IPS-18c (cell line): ENCODE data around the gene PCDH15.
"Not testable (repeated sequence)": the region's sequence is repeated elsewhere in the genome, so short reads cannot be mapped to it uniquely, and the experiment has no call there.

ENCODE experiments used
- H3K4me3 ChIP-seq: 2 replicates; pipeline ENCODE4 v1.7.0; 2013; ENCODE audit warnings: low read depth, mild to moderate bottlenecking, low read length, moderate library complexity; ENCODE audit not compliant: insufficient read depth
- H3K9me3 ChIP-seq: one replicate; pipeline ENCODE4 v1.6.1; 2013; ENCODE audit warnings: mild to moderate bottlenecking, low read length, moderate library complexity; ENCODE audit not compliant: control insufficient read depth, insufficient read depth

PCDH15 gene

DNA sequence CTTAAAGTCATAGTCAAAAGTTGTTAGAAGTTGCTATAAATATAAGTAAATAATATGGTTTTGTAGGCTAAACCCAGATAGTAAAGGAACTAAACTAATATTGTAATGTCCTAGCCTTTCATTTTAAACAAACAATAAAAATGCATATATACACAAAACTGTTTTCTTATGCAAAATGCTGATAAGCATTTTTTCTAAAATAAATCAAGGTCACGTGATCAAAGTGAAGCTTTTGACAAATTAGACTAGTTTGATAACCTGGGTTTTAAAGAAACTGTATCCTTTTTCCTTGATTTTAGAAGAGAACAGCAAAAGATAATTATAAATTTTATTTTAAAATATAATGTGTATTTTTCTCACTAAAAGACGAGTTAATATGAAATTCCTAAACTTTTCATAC, 313.3 kb downstream of the PCDH15 start:
- no peaks in the 10 kb centered on the region for H3K9me3 ChIP-seq
- H3K4me3 ChIP-seq: no peak overlapping the region

DNA sequence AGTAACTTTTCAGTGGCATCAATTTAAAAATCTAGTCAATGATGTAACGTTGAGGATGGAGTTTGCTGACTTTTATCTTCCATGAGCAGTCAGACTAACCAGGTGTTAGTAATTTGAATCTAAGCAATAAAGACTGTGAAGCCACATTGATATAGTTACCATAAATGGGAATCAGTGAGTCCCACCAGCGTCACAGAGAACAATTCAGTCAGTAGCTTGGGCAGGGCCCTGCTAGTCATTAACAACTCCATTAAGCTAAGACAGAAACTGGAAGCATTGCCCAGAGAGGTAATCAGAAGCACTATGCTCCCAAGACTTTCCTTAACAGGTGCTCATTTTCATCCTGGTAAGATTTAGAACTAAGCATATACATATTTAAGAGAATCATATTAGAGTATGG, 315.1 kb downstream of the PCDH15 start:
- Histone ChIP-seq H3K4me3 (no peak overlapping the region), H3K9me3 (no peaks in the 10 kb centered on the region)

DNA sequence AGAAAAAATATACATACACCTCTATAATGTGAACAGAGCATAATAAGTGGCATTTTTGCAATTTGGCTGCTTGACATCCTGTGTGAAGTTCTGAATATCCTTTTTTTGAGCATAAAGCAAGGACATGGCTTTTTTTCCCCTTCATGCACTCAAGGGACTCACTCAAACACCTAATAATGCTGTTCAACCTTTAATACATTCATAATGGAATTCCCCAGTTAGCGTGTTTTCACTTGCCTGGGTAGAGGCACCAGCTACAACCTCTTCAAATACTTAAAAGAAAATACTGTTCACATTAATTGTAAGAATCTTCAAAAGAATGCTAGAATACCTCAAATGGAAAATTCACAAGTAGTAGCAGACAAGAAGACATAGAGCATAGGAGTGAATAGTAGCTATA, 316.8 kb downstream of the PCDH15 start:
- H3K4me3 ChIP-seq: no peak overlapping the region
- no peaks in the 10 kb centered on the region for H3K9me3 ChIP-seq

DNA sequence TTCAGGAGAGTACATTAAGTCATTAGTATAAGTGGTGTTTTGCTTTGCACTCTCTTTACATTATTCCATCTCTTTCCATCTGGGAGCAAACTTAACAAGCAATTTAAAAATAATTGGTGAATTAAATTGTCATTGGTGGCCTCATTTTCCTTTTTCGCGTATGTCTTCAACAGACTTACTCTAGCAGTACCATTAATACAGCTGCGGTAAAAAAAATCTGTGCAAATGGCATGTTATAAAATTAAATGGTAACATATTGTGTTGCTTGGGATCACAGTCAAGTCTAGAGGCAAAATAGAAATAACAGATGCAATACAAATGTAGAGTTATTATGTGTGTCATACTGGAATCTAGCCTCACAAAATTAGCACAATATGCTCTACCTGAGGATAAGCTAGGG, 322.4 kb downstream of the PCDH15 start:
- no peaks in the 10 kb centered on the region for H3K9me3 ChIP-seq
- H3K4me3 ChIP-seq: no peak overlapping the region

DNA sequence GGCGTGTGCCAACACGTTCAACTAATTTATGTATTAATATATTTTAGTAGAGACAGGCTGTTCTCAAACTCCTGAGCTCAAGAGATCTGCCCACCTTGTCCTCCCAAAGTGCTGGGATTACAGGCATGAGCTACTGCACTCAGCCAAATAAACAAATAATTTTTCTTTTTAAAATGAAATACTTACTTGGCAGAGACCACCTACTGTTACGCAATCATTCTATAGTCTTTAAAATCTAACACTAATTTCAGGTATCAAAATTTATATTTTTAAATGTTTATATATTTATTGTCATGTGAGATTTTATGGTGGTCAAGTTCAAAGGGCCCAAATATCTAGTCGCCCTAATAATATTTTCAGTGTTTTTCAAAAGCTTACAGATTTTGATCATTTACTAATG, 323.3 kb downstream of the PCDH15 start:
- Histone ChIP-seq H3K4me3 (no peak overlapping the region), H3K9me3 (no peaks in the 10 kb centered on the region)

DNA sequence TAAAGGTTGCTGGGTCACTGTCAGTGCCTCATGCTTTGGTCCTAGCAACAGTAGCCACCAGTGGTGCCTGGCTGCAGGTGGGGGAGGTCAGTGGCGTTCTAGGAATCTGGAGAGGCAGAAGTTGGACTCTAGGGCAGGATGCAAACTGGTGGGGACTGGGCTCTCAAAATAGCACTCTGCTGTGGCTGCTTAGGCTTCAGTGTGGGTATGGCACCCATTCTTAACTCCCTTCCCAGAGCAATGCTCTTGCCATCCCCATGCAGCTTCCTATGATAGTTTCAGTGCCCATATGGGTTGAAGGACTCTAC, 330.8 kb downstream of the PCDH15 start:
- no peak overlapping the region for H3K4me3 ChIP-seq

DNA sequence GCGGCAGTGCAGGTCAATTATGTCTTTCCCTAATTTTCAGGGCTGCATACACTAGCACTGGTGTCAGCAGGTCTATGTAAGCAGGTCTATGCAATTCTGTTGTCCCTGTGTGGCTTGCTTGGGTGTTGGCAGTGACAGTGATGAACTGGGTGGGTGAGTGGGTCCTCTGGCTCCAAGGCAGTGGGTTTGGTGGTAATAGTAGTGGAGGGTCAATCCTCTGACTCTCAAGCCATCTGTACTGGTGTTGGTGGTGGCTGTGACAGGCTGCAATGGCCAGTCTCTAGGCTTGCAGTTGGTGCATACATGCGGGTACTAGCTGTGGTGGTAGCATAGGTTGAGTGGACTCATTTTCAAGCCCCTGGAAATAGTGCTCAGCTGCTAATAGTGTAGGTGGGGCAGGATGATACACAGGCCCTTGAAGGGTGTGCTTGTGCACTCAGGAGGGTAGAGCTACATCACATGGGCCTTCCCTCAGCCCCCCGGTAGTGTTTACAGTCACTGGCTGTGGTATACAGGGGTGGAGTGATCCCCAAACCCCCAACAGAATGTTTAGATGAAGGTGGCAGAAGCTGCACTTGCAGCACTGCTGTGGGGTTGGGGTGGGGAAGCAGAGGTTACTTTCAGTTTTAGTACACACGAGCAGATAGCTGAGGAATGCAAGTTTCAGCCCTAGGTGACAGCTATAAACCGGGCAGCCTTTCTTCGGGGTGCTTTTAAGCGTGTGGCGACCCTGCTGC, 331.3 kb downstream of the PCDH15 start:
- Histone ChIP-seq H3K9me3 (no peaks in the 10 kb centered on the region), H3K4me3 (no peak overlapping the region)

More for the DNA sequence above, 330.8 kb downstream of the PCDH15 start:
- no peaks in the 10 kb centered on the region for H3K9me3 ChIP-seq

DNA sequence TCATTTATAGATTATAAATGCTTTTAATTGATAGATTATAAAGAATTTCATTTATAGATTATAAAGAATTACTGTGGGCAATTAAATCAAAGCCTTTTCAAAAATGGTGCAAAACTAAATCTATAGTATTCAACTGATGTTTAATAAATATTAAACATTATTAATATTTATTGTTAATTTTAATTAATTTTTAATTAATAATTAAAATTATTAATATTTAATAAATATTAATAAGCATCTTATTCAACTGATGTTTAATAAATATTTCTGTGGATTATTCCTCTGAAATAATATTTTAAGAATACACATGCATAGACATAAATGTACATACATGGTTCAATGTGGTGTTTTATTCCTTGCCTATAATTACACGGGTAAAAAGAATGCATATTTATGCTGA, 346.8 kb downstream of the PCDH15 start:
- no peaks in the 10 kb centered on the region for H3K9me3 ChIP-seq
- H3K4me3 ChIP-seq: no peak overlapping the region

DNA sequence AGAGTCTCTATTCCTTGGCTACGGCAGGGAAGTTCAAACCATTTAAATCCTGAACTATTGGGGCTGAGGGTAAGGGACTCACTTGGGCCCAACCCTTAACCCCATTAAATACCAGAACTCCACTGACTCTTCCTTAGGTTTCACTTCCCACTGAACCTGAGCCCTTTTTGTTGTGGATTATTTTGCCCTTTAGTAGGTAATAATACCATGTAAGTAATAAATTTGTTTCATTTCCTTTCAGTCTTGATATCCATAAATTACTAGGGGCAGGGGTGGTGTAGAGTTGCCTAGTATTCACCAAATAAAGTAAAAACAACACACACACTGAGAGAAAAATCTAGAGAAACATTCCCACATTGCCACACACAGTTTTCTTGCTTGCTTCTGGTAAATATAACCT, 352.0 kb downstream of the PCDH15 start:
- H3K9me3 ChIP-seq: no peaks in the 10 kb centered on the region
- no peak overlapping the region for H3K4me3 ChIP-seq

DNA sequence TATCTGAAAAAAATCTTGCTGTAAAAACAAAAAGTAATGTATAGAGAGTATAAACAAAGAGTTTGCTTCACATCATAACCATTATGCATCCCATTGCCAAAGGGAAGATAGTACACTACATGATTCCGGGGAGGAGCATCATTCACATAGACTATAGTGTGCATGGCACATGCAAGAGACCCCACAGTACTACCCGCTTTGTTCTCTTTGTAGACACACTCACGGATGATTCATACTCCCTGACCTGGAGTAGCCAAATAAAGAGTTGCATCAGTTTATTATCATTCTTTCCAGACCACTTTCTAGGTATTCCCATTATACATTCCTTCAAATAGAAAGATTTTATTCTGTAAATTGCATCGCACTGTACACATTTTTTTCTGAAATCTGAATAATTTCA, 356.9 kb downstream of the PCDH15 start:
- H3K9me3 ChIP-seq: no peaks in the 10 kb centered on the region

DNA sequence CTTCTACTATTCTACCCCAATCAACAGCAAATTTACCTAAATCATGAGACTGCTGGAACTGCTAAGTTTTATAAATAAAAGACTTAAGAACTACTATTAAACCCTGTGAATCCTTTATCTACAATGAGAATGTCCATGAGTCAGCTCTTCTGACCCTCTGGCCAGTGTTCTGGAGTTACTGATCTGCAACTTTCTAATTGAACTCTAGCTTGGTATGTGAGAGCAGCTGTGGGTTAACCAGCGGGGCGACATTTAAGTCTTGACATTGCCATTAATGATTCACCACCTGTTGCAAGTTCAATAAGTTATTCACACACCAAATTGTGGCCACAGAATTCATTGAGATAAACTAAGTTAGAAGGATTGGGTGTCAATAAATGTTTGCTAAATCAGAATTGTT, 359.8 kb downstream of the PCDH15 start:
- no peaks in the 10 kb centered on the region for H3K9me3 ChIP-seq
- no peak overlapping the region for H3K4me3 ChIP-seq

More for the DNA sequence above, 356.9 kb downstream of the PCDH15 start:
- H3K4me3 ChIP-seq: no peak overlapping the region

DNA sequence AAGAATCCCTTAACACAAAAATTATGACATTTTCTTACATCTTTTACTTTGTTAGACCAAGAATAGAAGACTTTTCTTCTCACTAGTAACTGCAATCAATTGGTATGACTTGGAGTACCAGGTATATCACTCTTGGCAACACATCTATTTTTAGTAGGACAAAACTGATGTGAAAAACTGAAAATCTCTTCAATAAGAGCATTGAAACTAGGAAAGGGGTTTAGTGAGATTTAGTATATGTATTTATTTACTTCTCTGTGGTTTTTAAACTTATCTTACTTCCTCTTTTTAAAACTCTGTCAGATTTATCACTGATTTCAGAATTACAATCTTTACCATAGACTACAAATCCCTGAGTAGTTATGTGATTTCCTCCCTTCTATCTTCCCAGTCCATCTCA, 366.2 kb downstream of the PCDH15 start:
- Histone ChIP-seq H3K4me3 (no peak overlapping the region), H3K9me3 (no peaks in the 10 kb centered on the region)

DNA sequence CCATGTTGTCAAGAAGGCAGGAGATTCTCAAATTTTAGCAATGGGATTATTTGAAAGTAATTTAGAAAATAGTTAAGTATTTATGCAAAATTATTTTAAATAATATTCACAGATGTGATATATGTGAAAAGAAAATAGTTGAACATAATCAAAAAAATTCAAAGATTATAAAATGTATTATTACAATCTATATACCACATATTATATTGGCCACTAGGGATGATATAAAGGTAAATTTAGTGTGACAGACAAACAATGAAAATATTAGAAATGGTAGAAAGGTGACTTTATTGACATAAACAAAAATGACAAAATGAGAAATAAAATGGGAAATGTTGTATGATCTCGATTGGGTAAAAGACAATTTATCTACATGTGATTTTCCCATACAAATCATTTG, 385.5 kb downstream of the PCDH15 start:
- Histone ChIP-seq H3K4me3 (no peak overlapping the region), H3K9me3 (no peaks in the 10 kb centered on the region)

DNA sequence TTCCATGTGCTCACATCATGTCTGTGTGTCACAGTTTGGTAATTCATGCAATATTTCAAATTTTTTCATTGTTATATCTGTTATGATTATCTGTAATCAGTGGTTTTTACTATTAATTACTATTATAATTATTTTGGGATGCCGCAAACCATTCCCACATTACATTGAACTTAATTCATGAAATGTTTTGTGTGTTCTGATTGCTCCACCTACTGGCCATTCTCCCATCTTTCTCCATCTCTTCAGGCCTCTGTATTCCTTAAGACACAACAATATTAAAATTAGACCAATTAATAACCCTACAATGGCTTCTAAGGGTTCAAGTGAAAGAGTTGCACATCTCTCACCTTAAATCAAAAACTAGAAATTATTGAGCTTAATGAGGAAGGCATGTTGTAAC, 398.5 kb downstream of the PCDH15 start:
- no peaks in the 10 kb centered on the region for H3K9me3 ChIP-seq

DNA sequence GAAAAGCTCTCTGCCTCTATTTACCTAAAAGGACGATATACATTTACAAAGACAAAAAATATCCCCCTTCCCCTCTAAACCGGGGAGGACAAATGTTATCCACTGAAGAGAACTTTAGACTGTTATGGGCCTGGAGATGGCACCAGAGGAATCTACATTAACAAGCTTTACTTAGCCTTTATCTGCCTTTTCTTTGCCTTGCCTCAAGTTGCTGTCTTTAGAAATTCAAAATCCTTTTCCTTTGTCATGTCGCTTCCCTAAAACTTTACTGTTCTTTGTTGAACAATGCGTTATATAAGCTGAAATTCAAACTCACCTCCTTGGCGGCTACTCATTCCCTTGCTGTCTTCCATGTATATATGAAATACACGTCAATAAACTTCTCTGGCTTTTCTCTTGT, 405.0 kb downstream of the PCDH15 start:
- peaks cover 2% of the 10 kb centered on the region for H3K9me3 ChIP-seq
- H3K4me3 ChIP-seq: no peak overlapping the region

More for the DNA sequence above, 398.5 kb downstream of the PCDH15 start:
- no peak overlapping the region for H3K4me3 ChIP-seq

DNA sequence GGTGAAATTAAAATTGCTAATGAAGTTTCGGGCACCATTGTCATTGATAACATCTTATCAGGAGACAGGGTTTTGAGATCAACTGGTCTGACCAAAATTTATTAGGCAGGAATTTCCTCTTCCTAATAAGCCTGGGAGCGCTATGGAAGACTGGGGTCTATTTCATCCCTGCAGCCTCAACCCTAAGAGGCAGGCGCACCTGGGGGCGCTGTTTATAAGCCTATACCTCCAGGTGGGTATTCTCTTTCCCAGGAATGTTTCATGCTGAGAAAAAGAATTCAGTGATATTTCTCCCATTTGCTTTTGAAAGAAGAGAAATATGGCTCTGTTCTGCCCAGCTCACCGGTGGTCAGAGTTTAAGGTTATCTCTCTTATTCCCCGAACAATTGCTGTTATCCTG, 406.4 kb downstream of the PCDH15 start:
- not testable (repeated sequence) for H3K4me3 ChIP-seq, H3K9me3 ChIP-seq

DNA sequence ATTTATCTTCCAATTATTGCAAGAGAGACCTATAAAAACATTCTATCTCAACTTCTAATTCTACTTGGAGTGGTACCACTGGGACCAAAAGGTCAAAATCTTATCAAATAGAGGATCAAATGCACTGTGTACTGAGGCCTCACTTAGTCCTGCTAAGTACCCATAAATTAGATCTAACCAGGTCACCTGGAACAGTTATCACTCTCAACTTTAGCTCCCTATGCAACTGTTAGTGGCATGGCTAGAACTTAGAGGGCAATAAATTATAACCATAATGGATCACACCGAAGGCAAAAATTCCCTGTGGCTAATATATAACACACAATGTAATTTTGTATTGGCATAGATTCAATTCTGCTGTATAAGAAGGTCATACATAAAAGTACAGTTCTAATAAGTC, 428.9 kb downstream of the PCDH15 start:
- Histone ChIP-seq H3K4me3 (no peak overlapping the region), H3K9me3 (no peaks in the 10 kb centered on the region)

DNA sequence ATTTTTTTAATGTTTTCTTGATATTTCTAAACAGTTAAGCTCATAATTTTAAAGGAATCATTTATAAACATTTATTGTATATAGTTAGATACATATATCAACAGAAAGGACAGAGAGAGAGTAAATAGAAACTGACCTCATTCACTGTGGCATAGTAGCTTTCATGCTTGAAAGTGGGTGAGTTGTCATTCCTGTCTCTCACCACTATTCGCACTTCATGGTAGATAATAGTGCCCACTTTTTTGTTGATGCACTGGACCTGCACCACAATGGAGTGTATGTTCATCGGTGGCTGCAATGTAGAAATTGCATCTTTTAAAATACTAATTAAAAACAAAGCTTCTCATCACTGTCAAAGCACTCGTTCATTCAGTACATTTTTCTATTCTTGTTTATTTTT, 432.0 kb downstream of the PCDH15 start:
- H3K9me3 ChIP-seq: no peaks in the 10 kb centered on the region

DNA sequence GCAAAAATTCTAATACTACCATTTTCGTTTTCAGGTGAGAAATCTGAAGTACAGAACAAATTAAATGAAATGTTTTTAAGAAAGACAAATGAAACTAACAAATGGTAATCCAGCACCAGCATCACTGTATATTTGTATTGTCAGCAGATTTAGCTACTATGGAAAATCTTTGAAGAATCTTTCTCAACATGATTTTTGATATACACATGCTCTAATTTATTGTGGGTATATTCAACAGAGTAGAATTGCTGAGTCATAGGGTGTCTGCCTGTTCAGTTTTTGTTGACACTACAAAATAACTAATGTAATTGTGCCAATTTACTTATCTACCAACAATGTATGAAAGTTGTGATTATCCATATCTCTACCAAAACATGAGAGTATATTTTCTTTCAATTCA, 437.6 kb downstream of the PCDH15 start:
- Histone ChIP-seq H3K4me3 (no peak overlapping the region), H3K9me3 (no peaks in the 10 kb centered on the region)

More for the DNA sequence above, 432.0 kb downstream of the PCDH15 start:
- H3K4me3 ChIP-seq: no peak overlapping the region
